ENCODE results near the gene TBRG4. TPM values are rescaled to one million over a fixed set of nuclear protein-coding genes. Genes with fewer than 3 reads are reported as not detected.

The TBRG4 gene
- total and polyA plus RNA-seq, 2 donors (not counting 3 experiments of a cell fraction or from before 2014, with no cell fraction given): 43.7 to 56.7 TPM

DNA sequence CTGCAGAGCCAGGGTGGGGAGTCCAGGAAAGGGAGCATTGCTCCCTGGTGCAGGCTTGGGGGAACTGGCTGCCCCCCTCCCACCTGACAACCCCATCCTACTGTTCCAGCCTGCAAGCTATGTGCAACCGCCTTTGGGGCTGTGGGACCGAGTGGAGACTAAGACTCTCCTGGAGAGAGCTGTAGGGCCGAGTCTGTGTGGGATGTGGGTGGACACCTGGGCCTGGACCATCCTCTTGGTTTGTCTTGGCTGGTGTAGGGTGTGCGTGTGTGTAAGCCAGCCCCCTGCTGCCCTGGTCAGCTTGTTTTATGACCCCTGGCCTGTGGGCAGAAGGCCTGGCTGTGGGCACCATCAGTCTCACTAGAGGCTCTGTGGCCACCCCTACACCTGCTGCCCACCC lies 44.4 kb upstream of the TBRG4 start:
- no peaks in the 10 kb centered on the region for H3K36me3 ChIP-seq (ENCODE audit: control insufficient read depth in 2 of 2, extremely low read depth in 1 of 2, insufficient read depth in 2 of 2, low read length in 2 of 2)
- no peaks in the 10 kb centered on the region for H3K4me1 ChIP-seq (ENCODE audit: control insufficient read depth, extremely low read depth, insufficient read depth, low read length)
- TF ChIP-seq POLR2A (IDR thresholded peaks at IDR 0.05; ENCODE audit: low read depth, low read length) (no peak), MYC (IDR thresholded peaks at IDR 0.05; ENCODE audit: low read depth, low read length) (no peak), POLR2AphosphoS5 (IDR thresholded peaks at IDR 0.05; ENCODE audit: insufficient read depth, low read depth, low read length) (no peak), MAX (IDR thresholded peaks at IDR 0.05; ENCODE audit: insufficient read depth, insufficient read length) (no peak), JUN (IDR thresholded peaks at IDR 0.05; ENCODE audit: borderline replicate concordance, insufficient read depth, insufficient read length, low read depth) (no peak), GATA2 (IDR thresholded peaks at IDR 0.05; ENCODE audit: insufficient read depth, insufficient read length, low read depth, low read length) (no peak), EZH2 (IDR thresholded peaks at IDR 0.05; ENCODE audit: borderline replicate concordance, low read depth, low read length, severe bottlenecking) (no peak), FOS (IDR thresholded peaks at IDR 0.05; ENCODE audit: borderline replicate concordance, insufficient read depth, low read length) (no peak)
- TF ChIP-seq, protein P1, sequence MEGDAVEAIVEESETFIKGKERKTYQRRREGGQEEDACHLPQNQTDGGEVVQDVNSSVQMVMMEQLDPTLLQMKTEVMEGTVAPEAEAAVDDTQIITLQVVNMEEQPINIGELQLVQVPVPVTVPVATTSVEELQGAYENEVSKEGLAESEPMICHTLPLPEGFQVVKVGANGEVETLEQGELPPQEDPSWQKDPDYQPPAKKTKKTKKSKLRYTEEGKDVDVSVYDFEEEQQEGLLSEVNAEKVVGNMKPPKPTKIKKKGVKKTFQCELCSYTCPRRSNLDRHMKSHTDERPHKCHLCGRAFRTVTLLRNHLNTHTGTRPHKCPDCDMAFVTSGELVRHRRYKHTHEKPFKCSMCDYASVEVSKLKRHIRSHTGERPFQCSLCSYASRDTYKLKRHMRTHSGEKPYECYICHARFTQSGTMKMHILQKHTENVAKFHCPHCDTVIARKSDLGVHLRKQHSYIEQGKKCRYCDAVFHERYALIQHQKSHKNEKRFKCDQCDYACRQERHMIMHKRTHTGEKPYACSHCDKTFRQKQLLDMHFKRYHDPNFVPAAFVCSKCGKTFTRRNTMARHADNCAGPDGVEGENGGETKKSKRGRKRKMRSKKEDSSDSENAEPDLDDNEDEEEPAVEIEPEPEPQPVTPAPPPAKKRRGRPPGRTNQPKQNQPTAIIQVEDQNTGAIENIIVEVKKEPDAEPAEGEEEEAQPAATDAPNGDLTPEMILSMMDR (IDR thresholded peaks at IDR 0.05; ENCODE audit: extremely low read depth in 1 of 2, insufficient read depth in 1 of 2, low read depth in 1 of 2, low read length in 2 of 2): no peak
- H3K4me3 ChIP-seq (replicated peaks in 1 of 3; ENCODE audit: insufficient read depth in 1 of 3, low read depth in 1 of 3, low read length in 3 of 3): no peak overlapping the region
- FAIRE-seq (no peak), DNase-seq (ENCODE audit: low read depth, low spot score) (no peak)
- H3K79me2 ChIP-seq (ENCODE audit: control insufficient read depth, insufficient read depth, low read length): no peaks in the 10 kb centered on the region
- no peak overlapping the region for H3K4me2 ChIP-seq (ENCODE audit: insufficient read depth, low read length)
- intact Hi-C loops (cut with micrococcal nuclease) (no loop called here), dilution Hi-C loops (cut with MboI; ENCODE audit: extremely low pct_ligation_motif_present, low sequenced_read_pairs) (no loop called here)
- ChIA-PET CTCF (interaction anchor here (3.9 to 6.5 kb wide), 2 partner anchors 104 to 699 kb away, joined by 23 to 87 read pairs; no protein-coding TSS in a partner anchor), POLR2A (no interaction called here)
- no peak overlapping the region for H3K9ac ChIP-seq (replicated peaks; ENCODE audit: extremely low read depth, insufficient read depth, low read length)
- H3K27ac ChIP-seq (ENCODE audit: insufficient read depth, low read depth, low read length): no peak overlapping the region
- BruUV-seq (replicated peaks): no TSS peak
- H2AFZ ChIP-seq (ENCODE audit: low read depth, low read length): no peak overlapping the region
- H3K9me1 ChIP-seq (replicated peaks; ENCODE audit: control insufficient read depth, extremely low read depth, insufficient read depth, low read length): no peaks in the 10 kb centered on the region
- H3K9me3 ChIP-seq (replicated peaks; ENCODE audit: control insufficient read depth, insufficient read depth, low read length): no peaks in the 10 kb centered on the region
- peaks cover 21 to 23% of the 10 kb centered on the region in 2 experiments for H3K27me3 ChIP-seq (ENCODE audit: control insufficient read depth in 2 of 2, insufficient read depth in 2 of 2, low read length in 2 of 2)
- no peaks in the 10 kb centered on the region for H4K20me1 ChIP-seq (replicated peaks; ENCODE audit: control insufficient read depth, extremely low read depth, insufficient read depth, low read length)
